ENCODE measurements around the gene BCL3. TPM values are rescaled to one million over a fixed set of nuclear protein-coding genes. Genes with fewer than 3 reads are reported as not detected.

The BCL3 gene
- total and polyA plus RNA-seq, 10 of the 15 experiments (the other 5 are each of a cell fraction or from before 2014, with no cell fraction given): 0.55 to 22.7 (median 3.6) TPM

DNA sequence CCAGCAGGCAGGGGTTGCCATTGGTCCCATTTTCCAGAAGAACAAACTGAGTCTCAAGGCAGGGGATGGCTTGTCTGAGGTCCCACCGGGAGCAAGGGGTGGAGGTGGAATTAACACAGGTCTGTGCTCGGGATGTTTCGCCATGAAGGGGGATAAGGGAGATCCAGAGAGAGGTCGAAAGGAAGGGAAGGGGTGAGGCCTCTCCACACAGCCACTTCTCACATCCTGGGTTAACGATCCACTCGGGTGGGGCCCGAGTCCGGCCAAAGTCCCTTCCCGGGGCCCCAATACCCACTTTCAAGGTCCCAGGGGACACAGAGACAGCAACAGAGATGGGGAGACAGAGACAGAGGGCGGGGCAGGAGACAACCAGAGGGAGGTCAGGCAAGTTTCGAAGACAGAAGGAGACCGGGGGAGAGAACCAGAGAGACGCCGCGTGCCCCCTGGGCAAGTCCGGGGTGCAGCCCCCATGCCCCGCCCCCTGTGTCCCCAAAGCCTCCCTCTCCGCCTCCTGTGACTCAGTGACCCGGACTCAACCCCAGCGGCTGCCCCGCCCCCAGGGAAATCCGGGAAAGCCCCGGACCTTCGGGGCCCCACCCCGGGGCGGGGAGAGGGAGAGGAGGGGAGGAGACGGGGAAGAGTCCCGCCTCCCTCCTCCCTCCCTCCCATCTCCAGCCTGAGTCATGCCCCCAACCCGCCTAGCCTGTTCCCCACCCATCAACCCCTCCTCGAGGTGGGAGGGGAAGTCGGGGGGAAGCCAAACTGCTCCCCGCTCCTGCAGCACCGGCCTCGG lies 1.4 kb upstream of the BCL3 start (continued):
- peak; percentile 62 for TF ChIP-seq ZNF687 (IDR thresholded peaks at IDR 0.05)
- TF ChIP-seq STAT3 (IDR thresholded peaks at IDR 0.05; ENCODE audit: low read depth, low read length): no peak
- no peak for TF ChIP-seq ZNF622 (IDR thresholded peaks at IDR 0.05)
- TF ChIP-seq ZNF217 (IDR thresholded peaks at IDR 0.05): peak; percentile 87; the same call in 1 of the 2 replicates
- TF ChIP-seq SP1 (IDR thresholded peaks at IDR 0.05; ENCODE audit: low read depth, low read length): peak; percentile 38
- peak; percentile 19; the same call in 1 of the 2 replicates for TF ChIP-seq ATF7 (IDR thresholded peaks at IDR 0.05; ENCODE audit: low read depth)
- TF ChIP-seq EED (IDR thresholded peaks at IDR 0.05; ENCODE audit: low read depth): no peak
- no peak for TF ChIP-seq NRF1 (conservative IDR thresholded peaks at IDR 0.05; ENCODE audit: low read depth, low read length)
- TF ChIP-seq NFIC (IDR thresholded peaks at IDR 0.05; ENCODE audit: low read depth, low read length): no peak
- no peak for TF ChIP-seq CTCF (IDR thresholded peaks at IDR 0.05 in 2 of 3, conservative IDR thresholded peaks at IDR 0.05 in 1 of 3; ENCODE audit: control insufficient read depth in 2 of 3, extremely low read depth in 1 of 3, insufficient read depth in 1 of 3, low read depth in 3 of 3, low read length in 3 of 3)
- TF ChIP-seq, protein P1, sequence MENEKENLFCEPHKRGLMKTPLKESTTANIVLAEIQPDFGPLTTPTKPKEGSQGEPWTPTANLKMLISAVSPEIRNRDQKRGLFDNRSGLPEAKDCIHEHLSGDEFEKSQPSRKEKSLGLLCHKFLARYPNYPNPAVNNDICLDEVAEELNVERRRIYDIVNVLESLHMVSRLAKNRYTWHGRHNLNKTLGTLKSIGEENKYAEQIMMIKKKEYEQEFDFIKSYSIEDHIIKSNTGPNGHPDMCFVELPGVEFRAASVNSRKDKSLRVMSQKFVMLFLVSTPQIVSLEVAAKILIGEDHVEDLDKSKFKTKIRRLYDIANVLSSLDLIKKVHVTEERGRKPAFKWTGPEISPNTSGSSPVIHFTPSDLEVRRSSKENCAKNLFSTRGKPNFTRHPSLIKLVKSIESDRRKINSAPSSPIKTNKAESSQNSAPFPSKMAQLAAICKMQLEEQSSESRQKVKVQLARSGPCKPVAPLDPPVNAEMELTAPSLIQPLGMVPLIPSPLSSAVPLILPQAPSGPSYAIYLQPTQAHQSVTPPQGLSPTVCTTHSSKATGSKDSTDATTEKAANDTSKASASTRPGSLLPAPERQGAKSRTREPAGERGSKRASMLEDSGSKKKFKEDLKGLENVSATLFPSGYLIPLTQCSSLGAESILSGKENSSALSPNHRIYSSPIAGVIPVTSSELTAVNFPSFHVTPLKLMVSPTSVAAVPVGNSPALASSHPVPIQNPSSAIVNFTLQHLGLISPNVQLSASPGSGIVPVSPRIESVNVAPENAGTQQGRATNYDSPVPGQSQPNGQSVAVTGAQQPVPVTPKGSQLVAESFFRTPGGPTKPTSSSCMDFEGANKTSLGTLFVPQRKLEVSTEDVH (IDR thresholded peaks at IDR 0.05; ENCODE audit: low read depth, partially characterized antibody): no peak
- 0 out of 4 replicates have a peak, but pooled peaks of 1 of the 2 experiments have one; percentile 7 for TF ChIP-seq EP300 (IDR thresholded peaks at IDR 0.05; ENCODE audit: borderline replicate concordance in 1 of 2, control insufficient read depth in 1 of 2, low read depth in 2 of 2, low read length in 2 of 2)
- peak; percentile 85 for TF ChIP-seq SMARCA5 (IDR thresholded peaks at IDR 0.05)
- peak; percentile 70 for TF ChIP-seq NR2F1 (conservative IDR thresholded peaks at IDR 0.05)
- TF ChIP-seq DPF2 (IDR thresholded peaks at IDR 0.05): peak; percentile 45; the same call in 1 of the 2 replicates
- TF ChIP-seq, protein P2, sequence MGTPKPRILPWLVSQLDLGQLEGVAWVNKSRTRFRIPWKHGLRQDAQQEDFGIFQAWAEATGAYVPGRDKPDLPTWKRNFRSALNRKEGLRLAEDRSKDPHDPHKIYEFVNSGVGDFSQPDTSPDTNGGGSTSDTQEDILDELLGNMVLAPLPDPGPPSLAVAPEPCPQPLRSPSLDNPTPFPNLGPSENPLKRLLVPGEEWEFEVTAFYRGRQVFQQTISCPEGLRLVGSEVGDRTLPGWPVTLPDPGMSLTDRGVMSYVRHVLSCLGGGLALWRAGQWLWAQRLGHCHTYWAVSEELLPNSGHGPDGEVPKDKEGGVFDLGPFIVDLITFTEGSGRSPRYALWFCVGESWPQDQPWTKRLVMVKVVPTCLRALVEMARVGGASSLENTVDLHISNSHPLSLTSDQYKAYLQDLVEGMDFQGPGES (IDR thresholded peaks at IDR 0.05): no peak
- no peak for TF ChIP-seq HDAC6 (IDR thresholded peaks at IDR 0.05; ENCODE audit: unreplicated experiment)
- no peak for TF ChIP-seq YBX1 (IDR thresholded peaks at IDR 0.05)
- no peak for TF ChIP-seq RAD21 (IDR thresholded peaks at IDR 0.05; ENCODE audit: insufficient read depth, low read depth, low read length)
- no peak for TF ChIP-seq BCL11A (IDR thresholded peaks at IDR 0.05; ENCODE audit: low read depth, low read length)
- TF ChIP-seq RELA (IDR thresholded peaks at IDR 0.05; ENCODE audit: borderline replicate concordance, partially characterized antibody): peak; percentile 28
